ENCODE results near the gene SORBS1. TPM values are rescaled to one million over a fixed set of nuclear protein-coding genes. Genes with fewer than 3 reads are reported as not detected.
"Not testable (repeated sequence)": the region's sequence is repeated elsewhere in the genome, so short reads cannot be mapped to it uniquely, and the experiment has no call there.

The SORBS1 gene
- polyA plus RNA-seq, 1 experiment: 0.40 TPM

- POLR2A ChIA-PET: no interaction called here
- Histone ChIP-seq H3K27me3 (ENCODE audit: control insufficient read depth, insufficient read depth, low read length) (peaks cover 5% of the 10 kb centered on the region), H3K9me3 (ENCODE audit: control insufficient read depth, insufficient read depth, low read length) (no peaks in the 10 kb centered on the region), H3K4me3 (ENCODE audit: low read depth, low read length) (no peak overlapping the region), H3K27ac (ENCODE audit: low read depth, low read length) (no peak overlapping the region)
- CTCF ChIA-PET: interaction anchor here (1.1 kb wide), 1 partner anchor 45 kb away, joined by 4 read pairs; no protein-coding TSS in a partner anchor
- TF ChIP-seq CTCF (IDR thresholded peaks at IDR 0.05; ENCODE audit: low read depth, low read length): no peak
- DNase-seq (ENCODE audit: low read depth, low spot score): no peak
These were observed 86.2 kb downstream of the SORBS1 start for GRCh38 chr10:95475003-95475383.

- ChIA-PET CTCF (interaction anchor here (1.1 kb wide), 1 partner anchor 45 kb away, joined by 4 read pairs; no protein-coding TSS in a partner anchor), POLR2A (no interaction called here)
- H3K27ac ChIP-seq (ENCODE audit: low read depth, low read length): no peak overlapping the region
- TF ChIP-seq CTCF (IDR thresholded peaks at IDR 0.05; ENCODE audit: low read depth, low read length): no peak
- peaks cover 5% of the 10 kb centered on the region for H3K27me3 ChIP-seq (ENCODE audit: control insufficient read depth, insufficient read depth, low read length)
- no peaks in the 10 kb centered on the region for H3K9me3 ChIP-seq (ENCODE audit: control insufficient read depth, insufficient read depth, low read length)
- H3K4me3 ChIP-seq (ENCODE audit: low read depth, low read length): no peak overlapping the region
- no peak for DNase-seq (ENCODE audit: low read depth, low spot score)
These were observed 86.8 kb downstream of the SORBS1 start for GRCh38 chr10:95474228-95475002.

- no peak overlapping the region for H3K4me3 ChIP-seq (ENCODE audit: low read depth, low read length)
- TF ChIP-seq CTCF (IDR thresholded peaks at IDR 0.05; ENCODE audit: low read depth, low read length): no peak
- peaks cover 5% of the 10 kb centered on the region for H3K27me3 ChIP-seq (ENCODE audit: control insufficient read depth, insufficient read depth, low read length)
- no peak overlapping the region for H3K27ac ChIP-seq (ENCODE audit: low read depth, low read length)
- ChIA-PET POLR2A (no interaction called here), CTCF (interaction anchor here (1.8 kb wide), 1 partner anchor 42 kb away, joined by 6 read pairs; no protein-coding TSS in a partner anchor)
- H3K9me3 ChIP-seq (ENCODE audit: control insufficient read depth, insufficient read depth, low read length): no peaks in the 10 kb centered on the region
- no peak for DNase-seq (ENCODE audit: low read depth, low spot score)
These were observed 88.7 kb downstream of the SORBS1 start for GRCh38 chr10:95472304-95473088.

- TF ChIP-seq CTCF (IDR thresholded peaks at IDR 0.05; ENCODE audit: low read depth, low read length): no peak
- H3K4me3 ChIP-seq (ENCODE audit: low read depth, low read length): no peak overlapping the region
- CTCF ChIA-PET: interaction anchor here (1.1 kb wide), 1 partner anchor 39 kb away, joined by 4 read pairs; no protein-coding TSS in a partner anchor
- H3K27me3 ChIP-seq (ENCODE audit: control insufficient read depth, insufficient read depth, low read length): no peaks in the 10 kb centered on the region
- H3K27ac ChIP-seq (ENCODE audit: low read depth, low read length): no peak overlapping the region
- DNase-seq (ENCODE audit: low read depth, low spot score): no peak
- POLR2A ChIA-PET: no interaction called here
- no peaks in the 10 kb centered on the region for H3K9me3 ChIP-seq (ENCODE audit: control insufficient read depth, insufficient read depth, low read length)
These were observed 91.5 kb downstream of the SORBS1 start for GRCh38 chr10:95469676-95470075.

- Histone ChIP-seq H3K27ac (ENCODE audit: low read depth, low read length) (no peak overlapping the region), H3K27me3 (ENCODE audit: control insufficient read depth, insufficient read depth, low read length) (no peaks in the 10 kb centered on the region), H3K9me3 (ENCODE audit: control insufficient read depth, insufficient read depth, low read length) (no peaks in the 10 kb centered on the region), H3K4me3 (ENCODE audit: low read depth, low read length) (no peak overlapping the region)
- TF ChIP-seq CTCF (IDR thresholded peaks at IDR 0.05; ENCODE audit: low read depth, low read length): no peak
- CTCF ChIA-PET: interaction anchor here (1.1 kb wide), 1 partner anchor 39 kb away, joined by 4 read pairs; no protein-coding TSS in a partner anchor
- POLR2A ChIA-PET: no interaction called here
- DNase-seq (ENCODE audit: low read depth, low spot score): no peak
These were observed 91.9 kb downstream of the SORBS1 start for GRCh38 chr10:95469251-95469650.

GRCh38 chr10:95467642-95468041 is 93.5 kb downstream of the SORBS1 start:
- DNase-seq (ENCODE audit: low read depth, low spot score); H3K27ac ChIP-seq (ENCODE audit: low read depth, low read length); H3K9me3 ChIP-seq (ENCODE audit: control insufficient read depth, insufficient read depth, low read length); H3K27me3 ChIP-seq (ENCODE audit: control insufficient read depth, insufficient read depth, low read length); H3K4me3 ChIP-seq (ENCODE audit: low read depth, low read length); CTCF ChIA-PET; POLR2A ChIA-PET: not testable (repeated sequence)
